Activated T-cell treated with anti-CD3 and anti-CD28 coated beads for 4 hours (primary cell): ENCODE data around the gene UBE2Z.
"Not testable (repeated sequence)": the region's sequence is repeated elsewhere in the genome, so short reads cannot be mapped to it uniquely, and the experiment has no call there.

Experiments
- DNase-seq: peaks from one replicate; pipeline ENCODE4 v3.0.0-alpha.2; 2020

UBE2Z gene

DNA sequence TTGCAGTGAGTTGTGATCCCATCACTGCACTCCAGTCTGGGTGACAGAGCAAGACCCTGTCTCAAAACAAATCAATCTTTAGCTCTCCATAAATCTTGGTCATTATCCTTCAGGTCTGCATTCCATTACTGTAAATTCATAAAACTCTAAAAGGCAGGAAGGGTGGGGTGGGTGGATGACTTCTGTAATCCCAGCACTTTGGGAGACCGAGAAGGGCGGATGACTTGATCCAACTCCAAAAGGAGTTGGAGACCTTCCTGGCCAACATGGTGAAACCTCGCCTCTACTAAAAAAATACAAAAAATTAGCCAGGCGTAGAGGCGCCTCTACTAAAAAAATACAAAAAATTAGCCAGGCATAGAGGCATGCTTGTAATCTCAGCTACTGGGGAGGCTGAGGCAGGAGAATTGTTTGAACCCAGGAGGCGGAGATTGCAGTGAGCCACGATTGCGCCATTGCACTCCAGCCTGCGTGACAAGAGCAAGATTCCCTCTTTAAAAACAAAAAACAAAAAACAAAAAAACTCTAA lies 2.2 kb upstream of the UBE2Z start:
- DNase-seq: no peak

DNA sequence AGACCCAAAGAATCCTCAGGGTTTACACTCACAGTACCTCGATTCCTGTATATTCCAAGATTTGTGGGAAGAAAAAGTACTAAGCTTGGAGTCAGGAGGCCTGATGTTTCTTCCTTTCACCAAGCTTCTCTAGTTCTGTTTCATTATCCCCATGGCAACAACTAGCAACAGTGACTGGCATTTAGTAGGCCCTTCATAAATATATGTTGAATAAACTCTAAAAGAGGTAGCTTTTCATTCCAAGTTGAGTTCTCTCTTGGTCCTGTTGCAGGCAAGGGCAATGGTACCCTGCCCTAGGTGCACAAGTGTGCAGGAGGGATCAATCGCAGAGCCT lies 527 bp upstream of the UBE2Z start:
- no peak for DNase-seq

DNA sequence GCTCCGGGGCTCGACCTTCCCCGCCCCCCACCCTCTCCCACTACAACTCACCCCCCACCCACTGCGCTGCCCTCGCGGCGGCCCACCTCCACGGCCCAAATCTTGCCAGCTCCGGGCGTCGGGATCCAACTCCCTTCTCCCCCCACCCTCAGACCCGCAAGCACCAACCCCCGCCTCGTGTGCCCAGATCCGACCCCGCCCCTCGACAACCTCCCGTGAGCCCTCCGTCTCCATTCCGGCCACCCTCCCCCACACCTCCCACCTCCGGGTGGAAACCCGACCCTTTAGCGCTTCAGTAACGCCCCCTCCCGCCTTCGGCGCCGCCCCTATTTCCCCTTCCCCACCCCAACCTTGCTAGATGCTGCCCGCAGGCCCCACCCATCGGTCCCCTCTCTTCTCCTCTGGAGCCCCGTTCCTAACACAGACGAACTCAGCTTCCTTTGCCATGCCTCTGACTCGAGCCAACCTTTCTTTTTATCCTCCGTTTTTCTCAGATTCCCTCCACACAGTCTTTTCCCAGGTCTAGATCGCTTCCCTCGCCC lies 717 bp downstream of the UBE2Z start:
- peak; percentile 92 for DNase-seq

DNA sequence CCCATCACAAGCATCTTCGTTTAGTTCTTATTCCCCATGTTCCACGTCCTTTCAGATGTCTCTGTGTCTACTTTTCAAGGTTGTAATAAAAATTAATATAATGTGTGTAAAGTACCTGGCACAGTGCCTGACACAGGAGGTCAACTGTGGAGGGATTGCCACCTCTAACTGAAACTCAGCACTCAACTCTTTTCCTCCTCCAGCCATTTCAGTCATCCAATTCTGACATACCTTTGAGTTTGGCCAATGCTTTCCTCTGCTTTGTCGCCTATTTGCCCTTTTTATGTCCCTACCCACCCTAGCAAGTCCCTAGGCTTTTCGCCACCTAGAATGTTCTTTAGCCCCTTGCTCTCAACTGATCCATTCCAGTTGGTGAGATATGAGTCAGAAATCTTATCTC lies 1.6 kb downstream of the UBE2Z start:
- no peak for DNase-seq

DNA sequence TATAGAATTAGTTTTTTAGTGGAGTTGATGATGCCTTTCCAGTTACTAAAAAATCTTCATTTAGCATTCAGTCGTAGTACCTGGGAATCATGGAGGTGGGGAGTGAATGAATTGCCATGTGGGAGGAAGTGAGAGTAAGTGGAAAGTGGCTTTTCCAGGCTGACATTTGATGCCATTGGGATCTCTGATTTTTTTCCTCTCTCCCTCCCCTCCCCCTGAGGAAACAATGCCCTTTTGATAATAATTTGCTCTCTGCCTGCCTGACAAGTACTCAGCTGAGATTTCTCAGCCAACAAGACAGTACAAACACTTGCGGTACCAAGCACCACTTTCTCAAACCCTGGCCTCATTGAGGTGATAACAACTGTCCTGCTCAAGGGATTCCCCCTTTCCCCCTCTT lies 2.2 kb downstream of the UBE2Z start:
- no peak for DNase-seq

DNA sequence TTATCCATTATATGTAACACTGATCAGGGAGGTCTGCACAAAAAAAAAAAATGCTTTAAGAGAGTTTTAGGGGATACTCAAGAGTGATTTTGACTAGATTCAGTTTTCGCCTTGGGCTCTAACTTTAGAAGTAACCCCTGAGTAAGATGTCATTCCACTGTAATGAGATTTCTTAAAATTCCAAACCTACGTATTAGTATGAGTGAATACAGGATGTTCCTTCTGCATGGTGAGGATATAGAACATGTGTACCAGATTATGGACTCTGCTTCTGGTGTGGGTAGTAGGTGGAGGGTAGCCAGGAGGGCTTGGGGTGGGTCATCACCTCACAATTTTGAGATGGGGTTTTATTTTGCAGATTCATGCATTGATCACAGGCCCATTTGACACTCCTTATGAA lies 4.3 kb downstream of the UBE2Z start:
- no peak for DNase-seq

DNA sequence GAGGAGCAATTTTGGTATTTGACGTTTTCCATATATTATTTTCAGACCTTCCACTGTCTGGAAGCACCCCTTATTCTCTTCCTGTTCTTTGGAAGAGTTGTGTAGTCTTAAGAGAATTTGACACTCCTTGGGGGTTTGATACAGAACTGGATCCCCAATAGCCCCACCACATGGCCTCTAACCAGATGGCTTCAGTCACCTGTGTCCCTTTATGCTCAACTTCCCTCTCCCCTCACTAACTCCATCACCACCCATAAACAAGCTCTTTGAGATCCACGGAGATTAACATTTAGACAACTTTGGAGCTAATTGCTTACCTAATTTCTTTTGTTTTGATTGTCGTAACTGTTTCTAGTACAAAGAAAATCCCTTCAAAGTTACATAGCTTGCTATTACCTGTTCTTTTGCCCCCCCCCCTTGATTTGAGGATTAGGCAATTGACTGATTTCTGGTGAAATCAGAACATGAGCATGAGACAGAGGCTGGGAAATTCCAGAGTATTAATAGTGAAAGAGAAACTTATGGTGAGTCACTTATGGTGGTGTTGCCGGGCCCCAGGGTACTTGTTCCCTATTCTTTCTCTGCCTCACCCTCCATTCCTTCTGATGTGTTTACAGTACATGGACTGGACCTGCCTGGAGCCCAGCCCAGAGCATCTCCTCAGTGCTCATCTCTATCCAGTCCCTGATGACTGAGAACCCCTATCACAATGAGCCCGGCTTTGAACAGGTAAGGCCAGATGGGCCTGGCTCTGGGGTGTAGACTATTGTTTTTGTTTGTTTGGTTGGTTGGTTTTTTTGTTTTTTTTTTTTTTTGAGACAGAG lies 7.5 kb downstream of the UBE2Z start:
- DNase-seq: peak; percentile 13

DNA sequence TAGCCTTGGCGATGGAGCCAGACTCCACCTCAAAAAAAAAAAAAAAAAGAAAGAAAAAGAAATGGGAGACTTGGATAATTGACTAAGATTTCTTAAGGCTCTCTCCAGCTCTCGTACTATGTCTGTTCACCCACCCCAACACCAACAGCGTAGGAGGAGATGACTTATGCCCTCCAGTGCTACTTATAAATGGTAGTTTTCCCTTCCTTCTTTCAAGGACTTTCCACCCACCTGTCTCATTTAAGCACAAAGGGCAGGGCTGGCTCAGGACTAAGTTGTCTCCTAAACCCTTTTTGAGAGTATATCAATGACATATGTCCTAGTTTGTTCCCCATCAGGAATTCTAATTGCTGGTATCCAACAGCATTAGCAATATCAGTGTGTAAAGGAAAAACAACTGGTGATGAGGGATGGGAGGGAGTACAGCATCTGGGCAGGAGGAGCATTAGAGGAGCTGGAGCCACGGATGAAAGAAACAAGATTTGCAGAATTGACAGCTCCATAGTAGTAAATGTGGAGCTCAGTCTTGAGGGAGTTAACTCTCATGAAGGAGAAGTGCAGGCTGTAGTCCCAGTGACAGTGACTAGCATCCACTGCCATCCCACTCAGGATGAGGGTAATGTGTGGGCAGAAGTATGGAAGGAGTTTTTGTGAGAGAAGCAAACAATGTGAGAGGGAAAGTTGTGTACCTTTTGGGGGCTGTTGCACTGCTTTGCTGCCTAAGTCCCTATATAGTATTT lies 17.2 kb downstream of the UBE2Z start:
- no peak for DNase-seq

DNA sequence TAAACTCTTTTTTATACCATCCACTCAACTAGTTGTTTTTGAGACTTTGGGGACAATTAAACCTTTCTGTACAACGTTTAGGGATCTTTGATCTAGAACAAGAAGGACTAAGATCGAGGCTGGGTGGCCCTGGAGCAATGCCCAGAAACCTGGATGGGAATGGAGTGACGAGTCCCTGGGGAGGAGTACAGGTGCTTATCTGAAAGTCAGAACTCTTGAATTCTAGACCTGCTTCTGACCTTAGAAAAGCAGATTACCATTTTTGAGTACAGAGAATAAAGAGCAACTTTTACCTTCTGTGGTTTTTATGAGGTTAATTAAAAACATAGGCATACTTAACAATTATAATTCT lies 17.8 kb downstream of the UBE2Z start:
- no peak for DNase-seq

DNA sequence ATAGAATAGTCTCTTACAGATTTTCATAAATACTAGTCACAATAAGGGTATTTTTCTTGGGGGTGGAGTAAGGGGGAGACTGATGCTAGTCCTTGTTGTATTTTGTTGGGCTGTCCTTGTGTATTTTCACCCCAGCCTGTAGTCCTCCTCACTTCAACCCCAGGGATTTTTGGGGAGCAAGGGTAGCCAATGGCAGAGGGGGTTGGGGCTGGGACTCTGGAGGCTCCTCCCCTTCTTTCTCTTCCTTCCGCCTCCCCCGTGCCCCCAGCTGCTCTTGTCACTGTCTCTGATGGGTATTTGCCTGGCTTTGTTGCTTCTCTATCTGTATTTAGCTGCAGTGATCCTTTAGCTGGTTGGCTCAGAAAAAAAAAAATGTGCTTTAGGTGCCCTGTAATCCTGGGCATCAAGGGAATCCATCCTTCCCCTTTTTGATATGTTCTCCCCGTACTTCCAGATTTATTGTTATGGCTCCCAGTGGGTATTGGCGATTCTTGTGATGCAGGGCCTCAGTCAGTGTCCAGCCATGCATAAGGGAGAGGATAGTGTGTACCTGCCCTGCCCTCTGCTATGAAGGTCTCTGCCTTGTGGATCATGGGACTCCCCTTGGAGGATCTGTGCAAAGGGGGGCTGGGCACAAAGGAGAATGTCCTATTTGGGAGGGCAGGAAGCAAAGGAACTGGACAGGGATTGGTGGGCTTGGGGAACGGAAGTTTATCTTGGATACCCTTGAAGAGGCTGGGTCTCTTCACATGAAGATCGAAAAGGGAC lies 20.0 kb downstream of the UBE2Z start:
- DNase-seq: no peak

DNA sequence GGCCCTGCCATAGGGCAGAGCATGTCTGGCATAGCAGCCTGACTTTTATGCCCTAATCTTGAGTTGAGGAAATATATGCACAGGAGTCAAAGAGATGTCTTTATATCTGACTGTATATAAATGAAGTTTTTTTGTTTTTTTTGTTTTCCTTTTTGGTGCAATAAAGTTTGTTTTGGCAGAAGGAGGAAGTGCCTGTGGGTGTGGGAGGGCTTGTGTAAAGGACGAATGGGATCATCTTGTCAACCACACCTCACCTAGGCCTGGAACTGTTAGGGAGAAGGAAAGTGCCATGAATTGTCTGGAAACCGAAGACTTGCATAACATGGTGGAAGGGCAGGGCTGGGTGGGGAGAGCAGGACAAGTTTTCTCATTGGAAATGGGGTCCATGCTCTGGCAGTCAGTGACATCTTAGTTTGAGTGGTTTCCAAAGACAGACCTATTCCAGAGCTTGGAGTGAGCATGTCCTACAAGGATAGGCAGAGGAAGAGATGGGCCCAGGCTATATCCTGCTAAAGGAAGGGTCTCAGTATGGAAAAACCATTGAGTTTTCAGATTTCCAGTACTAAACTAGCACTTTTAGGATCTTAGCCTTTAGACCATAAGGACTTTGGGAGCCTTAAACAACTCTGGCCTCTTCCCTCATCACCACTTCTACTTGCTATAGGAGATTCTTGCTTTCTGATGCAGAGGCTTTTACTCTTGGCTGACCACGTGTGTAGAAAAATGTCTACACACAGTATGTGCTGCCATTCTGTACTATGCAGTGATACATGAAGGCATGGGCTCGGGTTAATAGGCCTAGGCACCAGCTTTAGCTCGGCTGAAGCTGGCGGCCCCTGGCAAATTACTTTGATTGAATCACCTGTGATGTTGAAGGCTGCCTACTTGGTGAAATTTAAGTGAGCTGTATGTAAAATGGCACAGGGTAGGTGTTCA lies 20.9 kb downstream of the UBE2Z start:
- DNase-seq: no peak

DNA sequence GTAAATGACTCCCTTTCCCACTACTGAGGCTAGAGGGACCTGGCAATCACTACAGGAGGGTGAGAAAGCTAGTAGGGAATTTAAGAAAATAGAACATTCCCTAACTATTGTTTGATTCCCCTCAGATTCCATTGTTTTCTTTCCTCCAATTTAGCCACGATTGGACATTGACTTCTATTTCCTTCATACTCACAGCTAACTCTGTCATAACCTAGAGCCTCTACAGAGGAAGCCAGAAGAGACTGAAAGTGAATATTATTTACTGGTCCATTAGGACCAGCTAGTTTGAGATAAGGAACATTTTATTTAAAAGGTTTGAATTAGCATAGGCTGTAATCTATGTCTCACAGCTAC lies 21.6 kb downstream of the UBE2Z start:
- DNase-seq: no peak

DNA sequence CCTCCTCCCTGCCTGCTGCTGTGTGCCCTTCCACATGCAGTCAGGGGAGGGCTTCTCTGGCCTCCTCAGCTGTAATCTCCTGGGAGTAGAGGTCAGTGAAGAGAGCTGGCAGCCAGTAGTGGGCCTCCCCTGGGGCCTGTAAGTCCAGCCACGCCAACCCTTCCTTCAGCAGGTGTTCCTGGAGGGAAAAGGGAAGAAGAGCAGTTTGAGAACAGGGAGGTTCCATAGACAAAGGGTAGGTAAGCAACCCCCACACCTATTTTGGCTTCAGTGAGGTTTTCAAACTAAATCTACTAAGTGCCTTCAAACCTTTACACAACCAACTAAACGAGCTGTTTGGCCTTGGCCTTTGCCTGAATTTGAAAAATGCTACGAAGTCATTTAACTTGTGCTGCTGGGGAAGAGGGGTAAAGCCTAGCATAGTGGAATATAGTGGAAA lies 22.2 kb downstream of the UBE2Z start:
- DNase-seq: no peak

DNA sequence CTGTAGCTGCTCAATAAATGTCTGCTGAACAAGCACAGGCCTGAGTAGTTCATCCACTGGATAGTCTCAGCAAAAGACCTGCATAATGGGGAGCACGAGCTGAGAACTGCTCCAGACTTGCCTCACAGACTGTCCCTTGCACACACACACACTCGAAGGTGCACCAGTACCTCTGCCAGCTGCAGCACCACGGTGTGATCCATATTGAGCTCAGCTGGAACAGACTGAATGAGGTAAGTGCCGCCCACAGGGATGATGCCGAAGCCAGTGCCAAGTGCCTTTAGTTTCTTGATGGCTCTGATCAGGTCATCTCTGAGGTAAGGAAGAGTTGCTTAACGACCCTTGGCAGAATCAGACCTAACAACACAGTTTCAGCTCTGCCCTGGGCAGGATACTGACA lies 24.8 kb downstream of the UBE2Z start:
- DNase-seq: no peak

DNA sequence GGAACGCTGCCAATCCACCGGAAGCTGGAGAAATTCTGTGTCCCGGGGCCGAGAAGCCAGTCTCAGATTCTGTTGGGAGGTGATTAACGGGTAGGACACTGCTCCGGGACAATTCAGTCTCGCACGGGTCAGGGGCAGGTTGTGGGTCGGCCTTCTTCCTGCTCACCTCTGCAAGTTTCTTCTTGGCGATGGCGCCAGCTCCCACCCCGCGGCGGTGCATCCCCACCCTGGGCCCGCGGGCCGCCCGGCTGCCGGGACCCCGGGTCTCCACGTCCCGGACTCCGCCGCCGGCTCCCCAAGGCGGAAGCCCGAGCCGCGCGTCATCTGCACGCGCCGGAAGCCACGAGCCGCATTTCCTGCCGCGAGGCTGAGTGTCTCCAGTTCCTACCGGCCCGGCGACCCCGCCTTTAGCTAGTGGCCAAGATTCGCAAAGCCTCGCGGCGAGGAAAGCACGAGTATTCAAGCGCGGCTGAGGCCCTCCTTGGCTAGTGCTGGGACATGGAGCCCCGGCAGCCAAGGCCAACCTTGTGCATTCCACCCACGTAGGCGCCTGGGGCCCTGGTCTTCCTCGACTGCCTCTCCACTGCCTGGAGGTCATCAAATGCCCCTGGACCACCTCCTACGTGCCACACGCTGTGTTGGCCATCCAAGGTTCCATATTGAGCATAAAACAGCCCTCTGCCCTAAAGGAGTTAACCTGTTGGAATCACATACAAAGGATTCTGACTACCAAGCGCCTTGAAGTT lies 36.5 kb downstream of the UBE2Z start, which contains the start of gene SNF8:
TSS of gene SNF8 (minus strand) at position 328 of the 746 bp plus-strand sequence. CDS start at position 220, 108 bp downstream.
- DNase-seq: peak; percentile 91

DNA sequence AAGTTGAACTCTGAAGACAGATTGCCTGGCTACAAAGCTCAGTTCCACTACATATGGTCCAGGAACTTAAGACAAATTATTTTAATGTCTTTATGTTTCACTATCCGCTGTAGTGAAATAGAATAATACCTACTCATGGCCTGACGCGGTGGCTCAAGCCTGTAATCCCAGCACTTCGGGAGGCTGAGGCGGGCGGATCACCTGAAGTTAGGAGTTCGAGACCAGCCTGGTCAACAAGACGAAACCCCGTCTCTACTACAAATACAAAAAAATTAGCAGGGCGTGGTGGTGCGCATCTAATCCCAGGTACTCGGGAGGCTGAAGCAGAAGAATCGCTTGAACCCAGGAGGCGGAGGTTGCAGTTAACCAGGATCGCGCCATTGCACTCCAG lies 37.0 kb downstream of the UBE2Z start:
- not testable (repeated sequence) for DNase-seq

DNA sequence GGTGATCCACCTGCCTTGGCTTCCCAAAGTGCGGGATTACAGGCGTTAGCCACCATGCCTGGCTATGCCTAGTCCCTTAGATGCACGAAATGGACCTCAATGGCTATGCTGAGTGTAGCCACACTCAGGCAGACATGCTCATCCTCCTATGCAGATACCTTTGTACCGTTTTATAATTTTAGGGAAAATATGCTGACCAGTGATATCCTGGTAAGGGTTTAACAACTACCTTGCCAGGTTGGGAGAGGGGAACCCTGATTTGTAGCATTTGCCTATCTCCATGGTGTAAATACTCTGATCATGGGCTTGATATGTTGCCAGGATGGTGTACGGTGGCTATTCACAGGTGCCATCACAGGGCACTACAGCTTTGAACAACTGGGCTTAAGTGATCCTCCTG lies 43.4 kb downstream of the UBE2Z start:
- DNase-seq: no peak

DNA sequence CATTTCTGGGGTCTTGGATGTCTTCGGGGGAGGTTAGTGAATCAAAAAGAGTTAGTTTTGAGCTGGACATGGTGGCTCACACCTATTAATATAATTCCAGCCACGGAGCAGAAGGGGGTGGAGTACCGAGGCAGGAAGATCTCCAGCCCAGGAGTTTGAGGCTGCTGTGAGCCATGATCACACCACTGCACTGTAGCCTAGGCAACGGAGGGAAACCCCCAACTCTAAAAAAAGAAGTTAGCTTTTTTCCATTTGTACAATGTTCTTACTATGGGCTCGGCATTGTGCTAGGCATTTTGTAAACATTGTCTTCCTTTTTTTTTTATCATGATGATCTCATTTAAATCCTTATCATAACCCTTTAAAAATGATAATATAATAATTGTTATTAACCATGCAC lies 44.7 kb downstream of the UBE2Z start:
- no peak for DNase-seq

DNA sequence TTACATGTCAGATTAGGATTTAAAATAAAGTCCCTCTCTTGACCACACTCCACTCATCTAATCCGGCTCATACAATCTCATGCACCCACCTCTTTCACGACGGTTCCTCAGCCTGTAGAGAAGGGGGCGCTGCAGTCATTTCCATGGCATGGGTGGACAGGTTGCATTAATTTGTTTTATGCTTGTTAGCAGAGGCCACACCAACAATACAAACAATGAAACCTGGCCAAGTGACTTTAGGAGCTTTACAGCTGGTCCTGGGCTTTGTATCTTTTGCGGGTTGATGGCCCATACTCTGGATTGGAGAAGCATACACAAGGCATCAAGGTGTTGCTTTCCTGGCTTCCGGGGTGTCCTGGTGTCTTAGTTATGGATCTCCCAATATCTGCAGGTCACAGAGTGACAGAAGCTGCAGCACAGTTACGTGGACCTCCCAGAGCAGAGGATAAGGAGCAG lies 46.1 kb downstream of the UBE2Z start:
- DNase-seq: no peak

DNA sequence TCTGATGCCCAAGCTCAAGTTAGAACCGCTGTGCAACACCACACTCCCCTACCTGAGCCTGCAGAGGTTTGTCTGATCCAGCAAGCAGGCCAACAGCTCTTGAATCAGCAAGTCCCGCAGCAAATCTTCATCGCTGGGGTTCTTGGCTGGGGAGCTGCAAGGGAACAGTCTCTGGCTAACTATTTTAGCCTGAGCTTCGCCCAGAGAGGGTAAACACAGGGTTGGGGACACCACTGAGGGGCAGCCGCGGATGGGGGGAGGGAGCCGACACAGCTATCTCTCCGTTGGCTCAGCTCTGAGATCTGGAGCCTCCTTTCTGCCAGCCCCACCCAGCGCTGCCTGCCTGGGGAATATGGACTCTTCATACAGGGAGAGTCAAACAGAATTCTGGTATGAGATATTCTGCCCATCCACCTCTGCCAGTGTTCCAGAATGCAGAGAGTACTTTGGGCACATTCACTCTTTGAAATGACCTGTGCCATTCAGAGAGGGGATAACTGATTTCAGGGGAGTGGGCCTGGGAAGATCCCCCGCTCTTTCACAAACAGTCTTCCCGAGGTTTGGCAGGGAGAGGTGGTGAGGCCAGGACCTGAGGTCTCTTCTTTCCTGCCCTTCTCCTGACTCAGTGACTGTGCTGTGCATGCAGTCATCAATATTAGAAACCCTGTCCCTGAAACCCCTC lies 52.8 kb downstream of the UBE2Z start:
- DNase-seq: no peak
